Caco-2 (cell line): ENCODE data around the gene FBXW8. TPM values are rescaled to one million over a fixed set of nuclear protein-coding genes. Genes with fewer than 3 reads are reported as not detected.

ENCODE experiments used
- BruUV-seq: library from RNA; stranded (reverse); fragments of 400-500 nt; replicated peaks from 2 replicates; lab custom pipeline; 2021; lab: Mats Ljungman, UMichigan
- CTCF ChIA-PET: fragments of 300-600 bp; sonication (Branson Sonifier 250); formaldehyde crosslinking; loops from one replicate; lab custom pipeline; 2022; ENCODE audit warnings: antibody characterized with exemption; lab: Charles Lee
- POLR2A ChIA-PET: fragments of 300-600 bp; sonication (Branson Sonifier 250); formaldehyde crosslinking; loops from one replicate; lab custom pipeline; 2022; ENCODE audit warnings: antibody characterized with exemption; lab: Charles Lee
- DNase-seq, 2 experiments: peaks; one replicate each; pipeline versions ENCODE4 v3.0.0 to v3.0.0-alpha.2; 2020 to 2022
- H3K27me3 ChIP-seq: replicated peaks from 2 replicates; pipeline ENCODE4 v1.6.0; 2011; ENCODE audit warnings: low read length; ENCODE audit not compliant: control insufficient read depth, insufficient read depth
- H3K36me3 ChIP-seq: 2 replicates; pipeline ENCODE4 v1.5.1; 2011; ENCODE audit warnings: low read length; ENCODE audit not compliant: control insufficient read depth, insufficient read depth
- H3K4me1 ChIP-seq: fragments of 250-450 bp; sonication (Bioruptor Pico); 2 replicates; pipeline ENCODE4 v1.5.1; 2020; ENCODE audit warnings: mild to moderate bottlenecking
- H3K4me3 ChIP-seq: 2 replicates; pipeline ENCODE4 v1.5.1; 2011; ENCODE audit warnings: low read depth, mild to moderate bottlenecking, control low read depth, low read length
- H3K9me3 ChIP-seq: fragments of 250-450 bp; sonication (Bioruptor Pico); 2 replicates; pipeline ENCODE4 v1.5.1; 2020; ENCODE audit warnings: mild to moderate bottlenecking, moderate library complexity
- H3K27ac Mint-ChIP-seq: one replicate; pipeline ENCODE4 v1.8.0; 2022; ENCODE audit warnings: mixed read lengths; ENCODE audit not compliant: unreplicated experiment
- H3K27me3 Mint-ChIP-seq: one replicate; pipeline ENCODE4 v1.8.0; 2022; ENCODE audit warnings: mixed read lengths; ENCODE audit not compliant: insufficient read depth, unreplicated experiment
- H3K36me3 Mint-ChIP-seq: one replicate; pipeline ENCODE4 v1.8.0; 2022; ENCODE audit warnings: mild to moderate bottlenecking, mixed read lengths; ENCODE audit not compliant: insufficient read depth, unreplicated experiment
- H3K4me1 Mint-ChIP-seq: one replicate; pipeline ENCODE4 v1.8.0; 2022; ENCODE audit warnings: low read depth, mixed read lengths; ENCODE audit not compliant: unreplicated experiment
- H3K4me3 Mint-ChIP-seq: one replicate; pipeline ENCODE4 v1.8.0; 2022; ENCODE audit warnings: mild to moderate bottlenecking, moderate library complexity, mixed read lengths; ENCODE audit not compliant: unreplicated experiment
- H3K9me3 Mint-ChIP-seq: one replicate; pipeline ENCODE4 v1.8.0; 2022; ENCODE audit warnings: mixed read lengths; ENCODE audit not compliant: unreplicated experiment
- CTCF ChIP-seq, 2 experiments: fragments of 200-600 bp in 1 of 2; IDR thresholded peaks; 1 replicate in 1 of 2; 2 replicates in 1 of 2; pipeline versions ENCODE4 v1.5.1 to v1.8.0; 2011 to 2022; ENCODE audit warnings: antibody characterized with exemption in 1 of 2, control low read depth in 1 of 2, inconsistent platforms in 1 of 2, low read depth in 1 of 2, low read length in 1 of 2, mild to moderate bottlenecking in 1 of 2, moderate library complexity in 1 of 2; ENCODE audit not compliant: insufficient read depth in 1 of 2, severe bottlenecking in 1 of 2, unreplicated experiment in 1 of 2
- intact Hi-C: fragments of 100-400 bp; cut with micrococcal nuclease; formaldehyde crosslinking; loops from one replicate; pipeline ENCODE4 v1.10.0; 2022; ENCODE audit not compliant: unreplicated experiment
- total RNA-seq: library from RNA; stranded (reverse); gene quantifications from 2 replicates; pipeline ENCODE4 v1.2.3, GENCODE V29; 2022

Gene FBXW8
- total RNA-seq, 1 experiment from 2014 or later: 12.2 TPM

GRCh38 chr12:117047810-117048584 lies 137.2 kb downstream of the FBXW8 start:
- no peaks in the 10 kb centered on the region for H3K9me3 ChIP-seq
- H3K4me3 ChIP-seq: no peak overlapping the region
- H3K9me3 Mint-ChIP-seq: no peaks in the 10 kb centered on the region
- CTCF ChIA-PET: interaction anchor here (0.7 kb wide), 1 partner anchor 32 kb away, joined by 5 read pairs; no protein-coding TSS in a partner anchor
- no peaks in the 10 kb centered on the region for H3K36me3 ChIP-seq
- POLR2A ChIA-PET: no interaction called here
- peak; percentile 64 to 87 for DNase-seq
- peaks cover 46% of the 10 kb centered on the region for H3K4me1 ChIP-seq
- BruUV-seq: no TSS peak
- H3K4me3 Mint-ChIP-seq: peak overlapping the region; percentile 45
- peaks cover 12% of the 10 kb centered on the region for H3K4me1 Mint-ChIP-seq
- H3K27me3 ChIP-seq: no peaks in the 10 kb centered on the region
- TF ChIP-seq CTCF (IDR thresholded peaks at IDR 0.05; ENCODE audit: insufficient read depth in 1 of 2, low read depth in 1 of 2, low read length in 1 of 2, severe bottlenecking in 1 of 2, unreplicated experiment in 1 of 2): no peak
- peak overlapping the region; percentile 68 for H3K27ac Mint-ChIP-seq
- intact Hi-C loops: no loop called here
- H3K27me3 Mint-ChIP-seq: no peaks in the 10 kb centered on the region
- H3K36me3 Mint-ChIP-seq: no peaks in the 10 kb centered on the region

GRCh38 chr12:117048585-117048904 lies 137.8 kb downstream of the FBXW8 start:
- no TSS peak for BruUV-seq
- Histone ChIP-seq H3K9me3 (no peaks in the 10 kb centered on the region), H3K4me1 (peaks cover 40% of the 10 kb centered on the region), H3K36me3 (no peaks in the 10 kb centered on the region), H3K4me3 (no peak overlapping the region), H3K27me3 (no peaks in the 10 kb centered on the region)
- peak overlapping the region; percentile 45 for H3K4me3 Mint-ChIP-seq
- intact Hi-C loops: no loop called here
- CTCF ChIA-PET: no interaction called here
- H3K27ac Mint-ChIP-seq: peak overlapping the region; percentile 68
- POLR2A ChIA-PET: no interaction called here
- no peaks in the 10 kb centered on the region for H3K9me3 Mint-ChIP-seq
- H3K4me1 Mint-ChIP-seq: peaks cover 9% of the 10 kb centered on the region
- DNase-seq: no peak
- TF ChIP-seq CTCF (IDR thresholded peaks at IDR 0.05; ENCODE audit: insufficient read depth in 1 of 2, low read depth in 1 of 2, low read length in 1 of 2, severe bottlenecking in 1 of 2, unreplicated experiment in 1 of 2): no peak
- H3K36me3 Mint-ChIP-seq: no peaks in the 10 kb centered on the region
- no peaks in the 10 kb centered on the region for H3K27me3 Mint-ChIP-seq

- H3K4me3 ChIP-seq: no peak overlapping the region
- POLR2A ChIA-PET: no interaction called here
- intact Hi-C loops: no loop called here
- no peak for DNase-seq
- H3K27ac Mint-ChIP-seq: no peak overlapping the region
- no peaks in the 10 kb centered on the region for H3K36me3 Mint-ChIP-seq
- H3K4me1 ChIP-seq: peaks cover 37% of the 10 kb centered on the region
- no peak for TF ChIP-seq CTCF (IDR thresholded peaks at IDR 0.05; ENCODE audit: insufficient read depth in 1 of 2, low read depth in 1 of 2, low read length in 1 of 2, severe bottlenecking in 1 of 2, unreplicated experiment in 1 of 2)
- no peaks in the 10 kb centered on the region for H3K9me3 ChIP-seq
- no peaks in the 10 kb centered on the region for H3K36me3 ChIP-seq
- H3K4me1 Mint-ChIP-seq: peaks cover 9% of the 10 kb centered on the region
- BruUV-seq: no TSS peak
- H3K4me3 Mint-ChIP-seq: no peak overlapping the region
- CTCF ChIA-PET: no interaction called here
- H3K9me3 Mint-ChIP-seq: no peaks in the 10 kb centered on the region
- H3K27me3 Mint-ChIP-seq: no peaks in the 10 kb centered on the region
- no peaks in the 10 kb centered on the region for H3K27me3 ChIP-seq
These were observed 138.5 kb downstream of the FBXW8 start for GRCh38 chr12:117049295-117049694.
